NOMO-1 treated with dmso at 0.1 percent for 144 hours (cell line): ENCODE measurements around the gene NRP1.
"Not testable (repeated sequence)": the region's sequence is repeated elsewhere in the genome, so short reads cannot be mapped to it uniquely, and the experiment has no call there.

Experiments
- DNase-seq: peaks from one replicate; lab custom pipeline; 2025; ENCODE audit not compliant: unreplicated experiment; lab: John Stamatoyannopoulos, UW

NRP1 gene

DNA sequence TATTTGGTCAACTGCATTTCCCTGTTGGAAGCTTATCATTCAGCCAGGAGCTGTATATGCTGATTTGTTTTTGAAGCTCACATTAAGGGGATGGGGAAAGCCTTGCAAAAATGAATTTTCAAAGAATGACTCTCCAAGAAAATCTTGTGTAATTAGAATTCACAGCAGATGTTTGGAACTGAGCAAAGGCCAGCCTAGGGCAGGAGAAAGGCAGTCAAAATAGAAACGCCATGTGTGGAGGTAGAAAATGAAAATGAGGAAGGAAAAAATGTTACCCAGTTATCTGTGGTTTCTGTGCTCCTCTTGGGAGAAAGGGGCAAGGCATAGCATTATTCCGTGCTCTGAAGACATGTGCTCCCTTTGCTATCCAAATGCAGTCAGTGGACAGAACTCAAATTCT, 93.5 kb downstream of the NRP1 start:
- DNase-seq = no peak

DNA sequence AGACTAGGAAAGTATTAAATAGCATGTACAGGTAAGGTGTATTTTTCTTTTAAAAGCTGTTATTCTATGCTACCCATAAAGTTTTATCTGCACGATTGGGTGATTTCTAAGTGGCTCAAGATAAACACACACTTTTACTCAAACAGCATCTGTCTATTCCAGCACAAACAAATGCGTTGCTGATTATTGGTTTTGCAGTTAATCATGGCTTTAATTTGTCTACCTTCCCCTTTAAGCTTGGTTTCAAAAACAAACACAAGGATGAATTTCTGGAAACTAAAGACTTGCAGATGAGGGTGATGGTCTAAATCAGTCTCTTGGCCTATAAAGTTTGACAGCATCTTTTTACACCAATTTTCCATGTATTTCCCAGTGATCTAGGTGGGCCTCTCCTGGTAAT, 94.2 kb downstream of the NRP1 start:
- DNase-seq = no peak

DNA sequence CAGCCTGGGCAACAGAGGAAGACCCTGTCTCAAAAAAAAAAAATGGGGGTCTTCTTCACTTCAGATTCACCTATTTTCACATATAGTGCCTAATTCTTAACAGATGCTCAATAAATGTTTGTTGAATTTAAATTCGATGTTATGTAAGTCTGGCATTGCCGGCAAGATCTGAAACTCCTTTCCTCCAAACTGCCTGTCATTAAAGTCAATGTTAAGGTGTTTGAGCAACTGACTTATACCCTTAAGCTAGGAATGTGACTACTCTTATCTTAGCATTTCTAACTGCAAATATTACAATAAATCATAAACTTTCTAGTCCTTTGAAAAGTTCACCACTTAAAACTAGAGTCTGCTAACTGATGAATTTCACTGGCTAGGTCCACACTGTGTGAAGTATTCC, 95.2 kb downstream of the NRP1 start:
- DNase-seq = no peak

DNA sequence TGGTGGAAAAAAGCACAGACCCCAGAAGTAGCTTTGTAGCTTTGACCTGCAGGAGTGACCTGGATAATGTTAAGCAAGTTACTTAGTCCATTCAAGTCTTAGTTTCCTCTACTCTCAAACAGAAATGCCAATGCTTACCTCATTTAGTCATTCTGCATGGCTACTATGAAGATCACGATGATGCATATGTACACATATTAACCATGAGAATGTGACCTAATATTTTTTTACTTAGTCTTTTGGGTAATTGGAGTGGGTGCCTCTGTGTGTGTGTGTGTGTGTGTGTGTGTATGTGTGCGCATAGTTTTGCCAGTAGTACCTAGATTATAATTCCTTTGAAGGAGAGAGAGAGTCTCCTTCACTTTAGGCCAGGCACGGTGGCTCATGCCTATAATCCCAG, 95.8 kb downstream of the NRP1 start:
- DNase-seq = no peak

DNA sequence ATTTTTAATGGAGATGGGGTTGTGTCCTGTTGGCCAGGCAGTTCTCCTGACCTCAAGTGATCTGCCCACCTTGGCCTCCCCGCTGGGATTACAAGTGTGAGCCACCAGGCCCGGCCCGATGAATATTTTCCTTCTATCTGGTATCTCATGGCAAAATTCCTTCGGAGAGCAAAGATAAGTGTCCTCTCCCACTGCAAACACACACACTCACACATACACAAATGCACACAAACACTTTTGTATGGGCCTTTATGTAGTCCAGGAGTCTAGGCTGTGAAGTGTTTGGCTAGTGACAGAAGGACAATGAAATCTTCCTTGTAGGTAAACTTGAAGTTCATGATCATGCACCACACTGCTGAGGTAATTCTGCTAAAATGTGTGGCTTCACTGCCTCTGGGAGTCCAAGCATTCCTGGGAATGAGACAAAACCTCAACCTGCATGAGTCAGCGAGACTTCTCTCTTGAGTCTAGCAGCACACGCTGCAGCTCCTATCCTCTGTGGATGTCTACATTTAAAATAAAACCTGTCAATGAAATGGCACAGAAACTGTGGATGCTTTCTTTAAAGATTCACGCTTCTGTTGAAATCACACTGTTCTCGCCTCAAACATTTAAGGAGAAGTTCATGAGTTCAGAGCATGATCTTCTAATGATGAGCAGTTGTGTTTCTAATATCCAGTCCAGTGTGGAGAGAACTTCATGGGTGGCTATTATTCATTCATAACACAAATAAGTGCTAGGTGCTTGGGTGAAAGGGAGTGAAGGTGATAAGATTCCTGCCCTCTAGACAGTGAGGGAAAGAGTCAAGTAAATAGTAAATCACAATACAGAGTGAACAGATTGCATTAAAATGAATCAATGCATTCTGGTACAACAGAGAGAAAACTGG, 96.5 kb downstream of the NRP1 start:
- no peak for DNase-seq

DNA sequence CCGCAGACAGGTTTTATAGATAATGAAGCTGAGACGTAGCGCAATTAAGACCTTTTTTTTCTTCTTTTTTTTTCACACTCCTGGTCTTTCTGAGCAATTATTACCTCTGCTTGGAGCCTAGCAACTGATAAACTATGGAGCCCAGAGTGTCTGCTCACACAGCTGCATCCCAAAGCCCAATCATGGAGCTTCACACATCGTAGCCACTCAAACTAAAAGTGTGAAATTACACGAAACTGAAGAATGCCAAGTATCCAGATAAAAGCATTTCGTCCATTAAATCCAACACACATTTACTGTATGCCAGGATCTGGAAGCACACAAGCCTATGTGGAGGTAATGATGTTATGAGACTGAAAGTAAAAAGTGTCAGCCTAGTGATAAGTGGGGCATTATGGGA, 97.6 kb downstream of the NRP1 start:
- DNase-seq = no peak

DNA sequence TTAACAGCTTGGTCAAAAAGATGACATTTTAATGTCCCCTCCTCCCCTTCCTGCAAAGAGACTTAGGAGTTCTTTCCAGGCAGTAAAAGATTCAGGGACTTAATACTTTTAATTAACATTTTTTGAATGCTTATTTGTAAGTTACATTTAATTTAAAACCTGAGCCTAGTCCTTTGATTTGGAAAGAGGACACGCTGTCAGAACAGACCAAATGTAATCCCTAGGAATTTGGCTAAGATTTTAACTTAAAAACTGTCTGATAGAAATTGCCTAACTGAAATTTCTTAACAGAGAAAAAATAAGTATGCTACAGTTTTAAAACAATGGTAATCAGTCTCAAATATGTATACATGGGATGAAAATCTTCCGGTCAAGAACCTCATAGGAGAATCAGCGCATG, 98.5 kb downstream of the NRP1 start:
- DNase-seq = no peak

DNA sequence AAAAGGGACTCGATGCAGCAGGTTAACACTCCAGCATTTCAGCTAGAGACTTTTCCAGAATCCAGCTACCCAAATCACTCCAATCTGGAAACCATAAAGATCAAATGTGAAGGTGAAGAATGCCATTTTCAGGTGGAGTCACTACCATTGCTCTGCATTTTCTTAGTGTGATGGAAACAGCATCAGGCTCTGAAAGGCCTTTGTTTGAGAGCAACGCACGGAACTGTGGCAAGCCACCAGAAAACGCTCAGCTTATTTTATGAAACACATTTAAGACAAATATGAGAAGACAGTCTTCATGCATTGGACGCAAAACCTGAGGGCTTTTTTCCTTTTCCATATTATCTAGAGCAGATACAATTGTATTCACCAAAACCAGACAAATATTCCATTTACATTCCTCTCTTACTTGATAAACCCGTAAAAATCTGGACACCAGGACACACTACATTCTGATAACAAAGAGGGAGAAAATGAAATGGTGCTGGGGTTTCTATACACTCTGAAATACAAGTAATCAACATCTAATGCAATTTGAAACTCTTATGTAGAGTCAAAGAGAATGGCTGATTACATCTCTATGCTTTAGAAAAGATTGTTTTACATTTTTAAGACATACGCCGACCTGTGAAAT, 99.1 kb downstream of the NRP1 start:
- no peak for DNase-seq

DNA sequence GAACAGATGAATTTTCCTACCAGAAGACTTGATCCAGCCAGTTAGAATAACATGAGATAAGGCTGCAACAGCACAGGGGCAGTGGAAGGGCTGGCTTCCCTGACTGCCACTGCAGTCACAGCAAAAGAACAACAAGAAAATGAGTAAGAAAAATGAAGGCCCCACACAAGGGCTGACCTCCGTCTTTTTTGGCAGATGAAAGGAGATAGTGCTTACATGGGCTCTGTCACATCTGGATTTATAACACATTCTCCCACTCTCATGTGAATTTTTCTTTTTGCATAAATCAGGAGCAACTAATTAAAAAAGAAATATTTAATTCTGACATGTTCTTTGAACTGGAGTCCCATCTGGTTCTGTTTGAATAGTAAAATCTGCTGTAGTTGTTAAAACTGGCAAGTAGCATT, 99.6 kb downstream of the NRP1 start:
- no peak for DNase-seq

DNA sequence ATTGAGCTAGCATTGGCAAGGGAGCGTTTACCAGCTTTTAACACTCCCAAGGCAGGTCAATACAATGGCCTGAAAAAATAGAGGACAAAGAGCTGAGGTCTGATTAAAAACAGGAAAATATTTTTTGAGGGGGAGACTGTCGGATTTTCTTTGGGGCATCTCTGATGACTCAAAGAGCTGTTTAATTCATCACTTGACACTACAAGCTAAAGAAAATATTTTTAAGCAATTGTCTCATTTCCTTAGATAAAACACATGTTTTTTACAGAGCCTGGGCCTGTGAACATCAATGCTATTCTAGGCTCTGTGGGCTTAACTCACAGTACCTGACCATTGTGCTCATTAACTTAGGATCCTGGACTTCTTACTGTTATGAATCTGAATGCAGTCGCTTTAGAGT, 100.8 kb downstream of the NRP1 start:
- no peak for DNase-seq

DNA sequence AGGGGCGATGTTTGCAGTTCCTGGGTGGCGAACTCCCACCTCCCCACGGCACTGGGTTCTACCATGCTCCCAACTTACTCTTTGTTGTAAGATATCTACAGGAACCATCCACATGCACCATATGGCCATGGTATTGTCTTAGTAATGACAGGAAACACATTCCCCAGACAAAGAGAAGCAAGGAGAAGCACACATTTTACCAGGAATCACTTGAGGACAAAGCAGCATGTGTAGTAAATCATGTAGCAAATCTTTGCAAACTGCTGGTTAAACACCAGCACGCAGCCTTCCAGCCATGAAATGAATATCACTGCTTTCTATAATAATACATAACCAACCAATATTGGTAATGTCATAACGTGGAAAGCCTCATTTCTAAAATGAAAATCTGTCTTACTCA, 101.2 kb downstream of the NRP1 start:
- no peak for DNase-seq

DNA sequence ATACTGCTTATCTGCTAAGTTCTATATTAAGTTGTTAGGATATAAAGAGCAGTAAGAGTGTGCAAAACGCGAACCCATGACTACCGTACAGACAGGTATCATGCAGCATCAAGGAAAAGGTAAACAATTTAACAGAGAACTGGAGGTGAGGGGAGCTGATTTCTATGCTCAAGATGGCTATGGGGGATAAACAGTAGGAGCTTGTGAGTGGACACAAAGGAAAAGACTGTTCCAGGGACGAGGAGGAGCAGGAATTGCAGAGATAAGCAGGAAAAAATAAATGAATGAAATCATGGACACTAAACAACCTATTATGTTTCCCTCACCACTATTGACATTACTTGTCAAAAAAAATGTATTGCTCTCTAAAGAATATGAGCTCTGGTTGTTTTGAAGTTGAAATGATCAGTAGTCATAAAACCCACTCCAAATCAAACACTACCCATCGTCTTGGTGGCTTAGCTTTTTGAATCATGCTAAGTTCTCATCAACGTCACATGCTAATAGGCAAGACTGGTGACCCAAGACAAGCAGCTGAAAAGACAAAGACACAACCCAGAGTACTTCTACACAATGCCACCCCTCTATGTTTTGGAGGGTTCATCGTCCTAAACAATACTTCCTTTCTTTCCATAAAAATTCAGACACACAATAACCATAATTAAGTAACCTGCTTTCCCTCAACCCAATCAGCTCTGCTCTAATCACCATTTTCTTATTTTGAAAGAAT, 102.7 kb downstream of the NRP1 start:
- no peak for DNase-seq

DNA sequence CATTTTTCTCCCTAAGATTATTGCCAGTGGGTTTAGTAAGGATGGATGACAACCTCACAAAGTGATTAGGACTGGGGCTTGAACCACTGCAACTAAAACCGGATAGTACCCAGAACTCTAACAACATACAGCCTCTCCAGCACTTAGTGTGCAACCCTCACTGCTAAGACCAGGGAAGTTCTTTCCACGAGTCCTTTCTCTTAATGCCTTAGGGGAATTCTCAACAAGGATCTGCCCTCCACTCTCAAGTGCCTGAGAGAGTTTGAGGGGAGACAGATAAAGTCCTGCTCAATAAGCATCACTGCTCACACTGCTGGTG, 104.6 kb downstream of the NRP1 start:
- no peak for DNase-seq

DNA sequence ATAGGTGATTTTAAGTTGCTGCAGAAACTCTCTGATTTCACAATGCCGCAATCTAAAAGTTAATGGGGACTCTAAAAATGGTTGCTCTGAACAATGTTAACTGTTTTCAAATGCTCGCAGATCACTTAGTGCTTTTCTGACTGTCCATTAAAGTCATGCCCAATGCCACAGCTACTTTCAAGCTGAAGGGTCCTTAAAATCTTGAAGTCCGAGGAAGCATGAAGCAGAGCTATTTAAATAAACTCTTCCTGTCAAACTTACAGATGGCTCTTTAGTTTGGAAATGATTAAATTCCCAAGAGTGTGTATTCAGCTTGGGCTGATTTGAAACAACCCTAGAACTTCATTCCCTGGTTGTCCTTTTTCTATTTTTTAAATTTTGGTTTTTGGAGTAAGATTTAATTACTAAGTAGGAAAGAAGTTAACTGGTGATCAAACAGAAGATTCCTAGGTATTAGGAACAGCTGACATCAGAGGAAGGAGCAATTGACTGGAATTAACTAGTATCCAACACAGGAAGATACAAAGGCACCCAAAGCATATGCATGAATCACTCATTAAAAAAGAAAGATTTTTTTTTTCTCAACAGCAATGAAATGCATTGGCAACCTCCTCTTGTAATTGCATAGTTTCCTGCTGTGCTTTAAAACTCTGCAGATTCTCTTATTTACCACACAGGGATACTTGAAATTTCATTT, 105.1 kb downstream of the NRP1 start:
- no peak for DNase-seq

DNA sequence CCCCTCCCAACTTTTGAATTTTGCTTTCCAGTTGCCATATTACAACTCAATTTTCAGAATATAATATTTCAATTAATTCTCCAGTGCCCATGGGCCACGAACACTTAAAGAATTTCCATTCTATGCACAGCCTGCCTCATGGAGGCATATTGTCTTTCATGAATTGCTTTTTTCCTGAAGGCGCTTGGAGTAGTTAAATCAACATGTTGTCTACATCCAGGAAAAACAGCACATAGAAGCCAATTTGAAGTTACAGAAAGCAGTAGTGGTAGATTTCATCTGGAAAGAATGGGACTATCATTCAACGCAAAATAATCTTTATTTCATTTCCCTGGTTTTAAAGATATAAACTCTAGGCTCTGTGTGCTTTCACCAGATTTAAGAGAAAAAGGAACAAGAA, 106.0 kb downstream of the NRP1 start:
- DNase-seq = no peak

DNA sequence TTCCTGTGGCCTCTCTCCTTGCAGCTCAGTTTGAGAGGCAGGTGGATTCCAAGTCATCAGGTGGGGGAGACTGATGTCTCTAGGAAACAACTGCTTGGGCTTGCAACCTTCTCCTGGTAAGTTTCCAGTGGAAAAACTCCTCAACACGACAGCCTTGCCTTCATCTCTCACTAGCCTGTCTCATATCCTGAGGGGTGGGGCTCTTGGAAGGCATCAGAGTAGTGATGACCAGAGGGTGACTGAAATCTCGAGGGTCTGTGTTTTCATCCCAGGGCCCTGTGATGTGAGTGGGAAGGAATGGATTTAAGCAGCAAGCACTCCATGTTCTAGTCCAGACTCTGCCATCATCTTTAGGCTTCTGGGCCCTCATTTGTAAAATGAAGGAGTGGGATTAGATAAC, 107.0 kb downstream of the NRP1 start:
- DNase-seq = no peak

DNA sequence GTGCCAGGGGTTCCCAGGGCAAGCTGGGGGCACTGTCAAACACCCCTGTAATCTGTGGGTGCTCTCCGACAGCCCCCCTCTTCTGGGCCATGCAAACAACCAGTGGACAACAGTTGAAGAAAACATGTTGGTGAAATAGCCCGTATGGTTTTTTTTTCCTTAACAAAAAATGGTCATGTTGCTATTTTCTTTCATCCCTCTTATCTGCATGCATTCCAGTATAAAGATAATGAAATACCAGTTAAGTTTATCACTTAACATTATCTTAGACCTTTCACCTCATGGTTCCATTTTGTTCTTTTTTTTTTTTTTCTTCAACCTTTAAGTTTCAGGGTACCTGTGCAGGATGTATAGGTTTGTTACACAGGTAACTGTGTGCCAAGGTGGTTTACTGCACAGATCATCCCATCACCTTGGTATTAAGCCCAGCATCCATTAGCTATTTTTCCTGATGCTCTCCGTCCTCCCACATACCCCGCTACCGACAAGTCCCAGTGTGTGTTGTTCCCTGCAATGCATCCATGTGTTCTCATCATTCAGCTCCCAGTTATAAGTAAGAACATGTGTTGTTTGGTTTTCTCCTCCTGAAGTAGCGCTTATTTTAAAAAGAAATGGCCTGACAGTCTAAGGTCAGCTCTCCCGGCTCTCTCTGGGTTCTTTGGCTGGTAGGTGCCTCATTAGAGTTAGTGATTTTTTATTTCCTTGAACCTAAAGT, 110.1 kb downstream of the NRP1 start:
- DNase-seq = no peak

DNA sequence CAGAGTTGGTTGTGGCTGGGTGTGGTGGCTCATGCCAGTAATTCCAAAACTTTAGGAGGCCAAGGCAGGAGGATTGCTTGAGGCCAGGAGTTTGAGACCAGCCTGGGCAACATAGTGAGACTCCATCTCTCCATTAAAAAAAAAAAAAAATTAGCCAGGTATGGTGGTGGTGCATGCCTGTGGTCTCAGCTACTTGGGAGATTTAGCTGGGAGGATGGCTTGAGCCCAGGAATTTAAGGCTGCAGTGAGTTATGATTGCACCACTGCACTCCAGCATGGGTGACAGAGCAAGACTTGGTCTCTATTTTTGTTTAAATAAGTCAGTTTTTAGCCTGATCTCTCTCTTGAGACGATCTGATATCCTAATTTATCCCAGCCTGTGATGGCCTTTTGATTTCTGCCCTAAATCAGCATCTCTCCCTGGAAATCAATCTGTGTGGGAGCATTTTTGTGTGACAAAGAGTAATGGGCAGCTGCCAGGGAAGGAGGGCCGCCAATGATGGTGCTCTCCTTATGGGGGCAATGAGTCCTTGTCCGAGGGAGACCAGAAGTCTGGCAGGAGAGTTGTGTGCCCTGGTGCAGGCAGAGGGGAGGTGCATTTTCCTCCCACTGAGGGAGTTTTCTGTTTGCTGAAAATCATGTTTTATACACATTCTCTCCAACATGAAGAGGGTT, 111.0 kb downstream of the NRP1 start:
- DNase-seq = no peak

DNA sequence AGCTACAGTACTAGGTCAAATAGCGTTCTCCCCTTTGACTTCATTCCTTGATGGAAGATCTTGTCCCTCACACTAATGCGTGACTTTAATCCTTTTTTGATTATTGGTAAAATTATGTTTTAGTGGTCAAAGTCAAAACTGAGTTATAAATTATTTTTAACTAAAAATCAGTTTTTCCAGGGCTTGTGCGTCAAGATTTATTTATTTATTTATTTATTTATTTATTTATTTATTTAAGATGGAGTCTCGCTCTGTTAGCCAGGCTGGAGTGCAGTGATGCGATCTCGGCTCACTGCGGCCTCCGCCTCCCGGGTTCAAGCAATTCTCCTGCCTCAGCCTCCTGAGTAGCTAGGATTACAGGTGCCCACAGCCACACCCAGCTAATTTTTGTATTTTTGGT, 112.2 kb downstream of the NRP1 start:
- not testable (repeated sequence) for DNase-seq

DNA sequence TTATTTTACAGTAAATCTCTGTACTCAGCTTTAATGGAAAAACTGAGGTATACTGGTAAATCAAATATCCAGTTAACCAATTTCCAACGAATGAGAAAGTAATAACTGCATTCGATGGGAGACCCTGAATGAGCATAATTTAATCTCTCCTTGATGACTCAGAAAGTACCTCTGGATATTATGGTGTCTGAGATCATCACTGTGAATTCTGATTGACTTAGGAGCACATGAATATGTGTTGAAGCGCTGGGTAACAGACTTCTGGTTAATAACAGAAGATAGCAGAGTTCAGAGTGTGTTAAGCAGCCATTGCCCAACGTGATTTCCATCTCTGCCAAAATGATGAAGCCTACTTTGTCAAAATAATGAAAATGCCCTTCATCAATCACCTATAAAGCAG, 116.6 kb downstream of the NRP1 start:
- no peak for DNase-seq
